ENCODE results near the gene ZXDC.

GRCh38 chr3:126438746-126439145 is 36.9 kb downstream of the ZXDC start:
- TF ChIP-seq CTCF (conservative IDR thresholded peaks at IDR 0.05) (no peak), ZFX (IDR thresholded peaks at IDR 0.05) (no peak)

Data from C4-2B (cell line).